H9 (cell line): Measurements from ENCODE around the gene ANO10. TPM values are rescaled to one million over a fixed set of nuclear protein-coding genes. Genes with fewer than 3 reads are reported as not detected.

Source experiments
- DNase-seq: peaks from one replicate; pipeline ENCODE4 v3.0.0-alpha.2; 2017
- H2AFZ ChIP-seq: one replicate; pipeline ENCODE4 v1.6.1; 2013; ENCODE audit warnings: mild to moderate bottlenecking, low read length, control low read depth, moderate library complexity
- H2AK5ac ChIP-seq: 2 replicates; pipeline ENCODE4 v1.6.1; 2013; ENCODE audit warnings: low read length, control low read depth, mixed read lengths; ENCODE audit not compliant: insufficient read length
- H2BK120ac ChIP-seq: one replicate; pipeline ENCODE4 v1.6.1; 2013; ENCODE audit warnings: low read depth, mild to moderate bottlenecking, low read length, control low read depth, inconsistent platforms; ENCODE audit not compliant: poor library complexity, severe bottlenecking
- H2BK12ac ChIP-seq: 2 replicates; pipeline ENCODE4 v1.6.1; 2013; ENCODE audit warnings: low read length, control low read depth, mixed read lengths, low read depth; ENCODE audit not compliant: insufficient read length
- H2BK15ac ChIP-seq: 2 replicates; pipeline ENCODE4 v1.6.1; 2013; ENCODE audit warnings: low read depth, low read length, control low read depth
- H2BK20ac ChIP-seq: one replicate; pipeline ENCODE4 v1.6.1; 2013; ENCODE audit warnings: low read depth, mild to moderate bottlenecking, low read length, control low read depth, inconsistent platforms; ENCODE audit not compliant: poor library complexity, severe bottlenecking
- H2BK5ac ChIP-seq: 2 replicates; pipeline ENCODE4 v1.6.1; 2013; ENCODE audit warnings: low read length, control low read depth, mixed read lengths; ENCODE audit not compliant: insufficient read length
- H3K14ac ChIP-seq: 2 replicates; pipeline ENCODE4 v1.6.1; 2013; ENCODE audit warnings: low read length, control low read depth; ENCODE audit not compliant: insufficient read depth
- H3K18ac ChIP-seq: 2 replicates; pipeline ENCODE4 v1.6.1; 2013; ENCODE audit warnings: low read depth, mild to moderate bottlenecking, mixed read lengths, low read length, control low read depth; ENCODE audit not compliant: insufficient read length
- H3K23ac ChIP-seq: 2 replicates; pipeline ENCODE4 v1.6.1; 2013; ENCODE audit warnings: low read length, control low read depth, mixed read lengths, low read depth; ENCODE audit not compliant: insufficient read length
- H3K23me2 ChIP-seq: 2 replicates; pipeline ENCODE4 v1.6.1; 2013; ENCODE audit warnings: low read depth, mild to moderate bottlenecking, mixed read lengths, low read length, control low read depth; ENCODE audit not compliant: insufficient read length, poor library complexity, severe bottlenecking
- H3K27ac ChIP-seq: 2 replicates; pipeline ENCODE4 v1.5.1; 2013; ENCODE audit warnings: low read length, control low read depth, mixed read lengths, low read depth; ENCODE audit not compliant: insufficient read length
- H3K27me3 ChIP-seq: 2 replicates; pipeline ENCODE4 v1.6.1; 2013; ENCODE audit warnings: low read length, control low read depth, inconsistent platforms; ENCODE audit not compliant: insufficient read depth
- H3K4ac ChIP-seq: 2 replicates; pipeline ENCODE4 v1.6.1; 2013; ENCODE audit warnings: low read depth, mild to moderate bottlenecking, control low read depth, inconsistent platforms, low read length, moderate library complexity
- H3K4me1 ChIP-seq: 2 replicates; pipeline ENCODE4 v1.6.1; 2013; ENCODE audit warnings: low read length, control low read depth, inconsistent platforms; ENCODE audit not compliant: insufficient read depth
- H3K4me2 ChIP-seq: 2 replicates; pipeline ENCODE4 v1.6.1; 2013; ENCODE audit warnings: low read length, control low read depth, mixed read lengths; ENCODE audit not compliant: insufficient read length, insufficient read depth
- H3K56ac ChIP-seq: 2 replicates; pipeline ENCODE4 v1.6.1; 2013; ENCODE audit warnings: low read depth, mild to moderate bottlenecking, mixed read lengths, low read length, control low read depth; ENCODE audit not compliant: insufficient read length
- H3K79me1 ChIP-seq: 2 replicates; pipeline ENCODE4 v1.6.1; 2013; ENCODE audit warnings: low read depth, mild to moderate bottlenecking, moderate library complexity, low read length, control low read depth, inconsistent platforms; ENCODE audit not compliant: insufficient read depth, poor library complexity, severe bottlenecking
- H3K79me2 ChIP-seq: 2 replicates; pipeline ENCODE4 v1.6.1; 2013; ENCODE audit warnings: low read length, control low read depth, inconsistent platforms; ENCODE audit not compliant: insufficient read depth
- H3K9ac ChIP-seq: 2 replicates; pipeline ENCODE4 v1.6.1; 2013; ENCODE audit warnings: low read length, control low read depth, mixed read lengths; ENCODE audit not compliant: insufficient read length; ENCODE audit errors: extremely low read depth
- H3K9me3 ChIP-seq: one replicate; pipeline ENCODE4 v1.6.1; 2013; ENCODE audit warnings: low read depth, low read length, inconsistent platforms; ENCODE audit not compliant: control insufficient read depth
- H3T11ph ChIP-seq: one replicate; pipeline ENCODE4 v1.6.1; 2013; ENCODE audit warnings: mild to moderate bottlenecking, low read length, control low read depth, inconsistent platforms
- H4K20me1 ChIP-seq: one replicate; pipeline ENCODE4 v1.6.1; 2013; ENCODE audit not compliant: control insufficient read depth, insufficient read length, insufficient read depth
- H4K5ac ChIP-seq: 2 replicates; pipeline ENCODE4 v1.6.1; 2013; ENCODE audit warnings: low read depth, mild to moderate bottlenecking, mixed read lengths, low read length, control low read depth; ENCODE audit not compliant: insufficient read length
- H4K8ac ChIP-seq: replicated peaks from 2 replicates; pipeline ENCODE4 v1.6.1; 2013; ENCODE audit warnings: low read length, control low read depth, mixed read lengths, low read depth; ENCODE audit not compliant: insufficient read length
- H4K91ac ChIP-seq: 2 replicates; pipeline ENCODE4 v1.6.1; 2013; ENCODE audit warnings: low read depth, mild to moderate bottlenecking, moderate library complexity, mixed read lengths, low read length, control low read depth; ENCODE audit not compliant: insufficient read length
- H3K27ac Mint-ChIP-seq, 3 experiments: 2 replicates in 2 of 3; 3 replicates in 1 of 3; pipeline ENCODE4 v1.8.0; 2020 to 2021; ENCODE audit warnings: mixed read lengths in 3 of 3, mild to moderate bottlenecking in 1 of 3, moderate library complexity in 1 of 3
- H3K27me3 Mint-ChIP-seq: 2 replicates; pipeline ENCODE4 v1.8.0; 2021; ENCODE audit warnings: low read depth, mild to moderate bottlenecking, moderate library complexity, mixed read lengths
- H3K36me3 Mint-ChIP-seq, 3 experiments: 2 replicates in 2 of 3; 3 replicates in 1 of 3; pipeline ENCODE4 v1.8.0; 2020 to 2021; ENCODE audit warnings: low read depth in 3 of 3, mixed read lengths in 3 of 3; ENCODE audit not compliant: insufficient read depth in 1 of 3
- H3K4me1 Mint-ChIP-seq, 2 experiments: 2 replicates each; pipeline ENCODE4 v1.8.0; 2020; ENCODE audit warnings: mixed read lengths in 2 of 2
- H3K4me3 Mint-ChIP-seq, 2 experiments: 2 replicates in 1 of 2; 3 replicates in 1 of 2; pipeline ENCODE4 v1.8.0; 2020 to 2021; ENCODE audit warnings: mild to moderate bottlenecking in 2 of 2, mixed read lengths in 2 of 2, moderate library complexity in 1 of 2
- H3K9me3 Mint-ChIP-seq, 2 experiments: 2 replicates in 1 of 2; 3 replicates in 1 of 2; pipeline ENCODE4 v1.8.0; 2020; ENCODE audit warnings: mild to moderate bottlenecking in 2 of 2, mixed read lengths in 2 of 2, moderate library complexity in 1 of 2
- total RNA-seq: library from RNA; stranded (reverse); gene quantifications from 2 replicates; pipeline ENCODE4 v1.2.1, GENCODE V29; 2021
- TF ChIP-seq, protein P1 (sequence below): fragments of 200-600 bp; sonication (generic); conservative IDR thresholded peaks from 3 replicates; pipeline ENCODE4 v1.8.0; 2021; ENCODE audit warnings: antibody characterized with exemption, mild to moderate bottlenecking

Gene ANO10
- total RNA-seq, 1 experiment from 2014 or later = 38.7 TPM

GRCh38 chr3:43528498-43529099 is 93.2 kb downstream of the ANO10 start:
- TF ChIP-seq, protein P1, sequence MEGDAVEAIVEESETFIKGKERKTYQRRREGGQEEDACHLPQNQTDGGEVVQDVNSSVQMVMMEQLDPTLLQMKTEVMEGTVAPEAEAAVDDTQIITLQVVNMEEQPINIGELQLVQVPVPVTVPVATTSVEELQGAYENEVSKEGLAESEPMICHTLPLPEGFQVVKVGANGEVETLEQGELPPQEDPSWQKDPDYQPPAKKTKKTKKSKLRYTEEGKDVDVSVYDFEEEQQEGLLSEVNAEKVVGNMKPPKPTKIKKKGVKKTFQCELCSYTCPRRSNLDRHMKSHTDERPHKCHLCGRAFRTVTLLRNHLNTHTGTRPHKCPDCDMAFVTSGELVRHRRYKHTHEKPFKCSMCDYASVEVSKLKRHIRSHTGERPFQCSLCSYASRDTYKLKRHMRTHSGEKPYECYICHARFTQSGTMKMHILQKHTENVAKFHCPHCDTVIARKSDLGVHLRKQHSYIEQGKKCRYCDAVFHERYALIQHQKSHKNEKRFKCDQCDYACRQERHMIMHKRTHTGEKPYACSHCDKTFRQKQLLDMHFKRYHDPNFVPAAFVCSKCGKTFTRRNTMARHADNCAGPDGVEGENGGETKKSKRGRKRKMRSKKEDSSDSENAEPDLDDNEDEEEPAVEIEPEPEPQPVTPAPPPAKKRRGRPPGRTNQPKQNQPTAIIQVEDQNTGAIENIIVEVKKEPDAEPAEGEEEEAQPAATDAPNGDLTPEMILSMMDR = no peak
- no peak overlapping the region for H3K56ac ChIP-seq
- H3K23me2 ChIP-seq = no peaks in the 10 kb centered on the region
- no peak overlapping the region for H3K18ac ChIP-seq
- H2BK120ac ChIP-seq = no peak overlapping the region
- Mint-ChIP-seq H3K4me3 (no peak overlapping the region), H3K27me3 (no peaks in the 10 kb centered on the region), H3K36me3 (peaks cover 4 to 20% (median 7%) of the 10 kb centered on the region in 3 experiments; a peak in 6 of 7 replicates), H3K9me3 (peaks cover 5 to 6% of the 10 kb centered on the region in 2 experiments; a peak in 4 of 5 replicates), H3K27ac (no peak overlapping the region), H3K4me1 (no peaks in the 10 kb centered on the region)
- H3K79me2 ChIP-seq = no peaks in the 10 kb centered on the region
- no peak overlapping the region for H3K23ac ChIP-seq
- DNase-seq = no peak
- no peak overlapping the region for H2BK5ac ChIP-seq
- no peak overlapping the region for H3K14ac ChIP-seq
- no peak overlapping the region for H3K4ac ChIP-seq
- no peak overlapping the region for H4K8ac ChIP-seq
- no peak overlapping the region for H2AK5ac ChIP-seq
- H3K4me1 ChIP-seq = no peaks in the 10 kb centered on the region
- H2BK12ac ChIP-seq = no peak overlapping the region
- no peaks in the 10 kb centered on the region for H3K27me3 ChIP-seq
- no peak overlapping the region for H4K91ac ChIP-seq
- no peak overlapping the region for H2BK15ac ChIP-seq
- no peak overlapping the region for H3K27ac ChIP-seq
- H3K4me2 ChIP-seq = no peak overlapping the region
- H3K9me3 ChIP-seq = no peaks in the 10 kb centered on the region
- H2AFZ ChIP-seq = no peak overlapping the region
- H3T11ph ChIP-seq = no peak overlapping the region
- H3K9ac ChIP-seq = no peak overlapping the region
- H3K79me1 ChIP-seq = no peaks in the 10 kb centered on the region
- no peak overlapping the region for H2BK20ac ChIP-seq
- no peak overlapping the region for H4K5ac ChIP-seq
- no peaks in the 10 kb centered on the region for H4K20me1 ChIP-seq
